Measurements from ENCODE around the gene ZNF516. TPM values are rescaled to one million over a fixed set of nuclear protein-coding genes. Genes with fewer than 3 reads are reported as not detected.

Gene ZNF516
- total and polyA plus RNA-seq, 8 donors = 5.4 to 21.3 (median 12.7) TPM

GRCh38 chr18:76499021-76499420 lies 4.0 kb upstream of the ZNF516 start:
- H3K4me3 ChIP-seq = no peak overlapping the region
- H3K27ac ChIP-seq = no peak overlapping the region
- no peaks in the 10 kb centered on the region for H3K36me3 ChIP-seq
- H3K27me3 ChIP-seq = no peaks in the 10 kb centered on the region
- FAIRE-seq = no peak
- TF ChIP-seq, protein P1, sequence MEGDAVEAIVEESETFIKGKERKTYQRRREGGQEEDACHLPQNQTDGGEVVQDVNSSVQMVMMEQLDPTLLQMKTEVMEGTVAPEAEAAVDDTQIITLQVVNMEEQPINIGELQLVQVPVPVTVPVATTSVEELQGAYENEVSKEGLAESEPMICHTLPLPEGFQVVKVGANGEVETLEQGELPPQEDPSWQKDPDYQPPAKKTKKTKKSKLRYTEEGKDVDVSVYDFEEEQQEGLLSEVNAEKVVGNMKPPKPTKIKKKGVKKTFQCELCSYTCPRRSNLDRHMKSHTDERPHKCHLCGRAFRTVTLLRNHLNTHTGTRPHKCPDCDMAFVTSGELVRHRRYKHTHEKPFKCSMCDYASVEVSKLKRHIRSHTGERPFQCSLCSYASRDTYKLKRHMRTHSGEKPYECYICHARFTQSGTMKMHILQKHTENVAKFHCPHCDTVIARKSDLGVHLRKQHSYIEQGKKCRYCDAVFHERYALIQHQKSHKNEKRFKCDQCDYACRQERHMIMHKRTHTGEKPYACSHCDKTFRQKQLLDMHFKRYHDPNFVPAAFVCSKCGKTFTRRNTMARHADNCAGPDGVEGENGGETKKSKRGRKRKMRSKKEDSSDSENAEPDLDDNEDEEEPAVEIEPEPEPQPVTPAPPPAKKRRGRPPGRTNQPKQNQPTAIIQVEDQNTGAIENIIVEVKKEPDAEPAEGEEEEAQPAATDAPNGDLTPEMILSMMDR (IDR thresholded peaks at IDR 0.05) = no peak
- no peak for DNase-seq
- WGBS, 2 donors = 68 to 79% methylated on average over 8 of the region's 8 CpGs
- H3K9me3 ChIP-seq = no peaks in the 10 kb centered on the region
- no peaks in the 10 kb centered on the region for H3K4me1 ChIP-seq
- ATAC-seq = no peak
- intact Hi-C loops (cut with DNase I) = no loop called here

DNA sequence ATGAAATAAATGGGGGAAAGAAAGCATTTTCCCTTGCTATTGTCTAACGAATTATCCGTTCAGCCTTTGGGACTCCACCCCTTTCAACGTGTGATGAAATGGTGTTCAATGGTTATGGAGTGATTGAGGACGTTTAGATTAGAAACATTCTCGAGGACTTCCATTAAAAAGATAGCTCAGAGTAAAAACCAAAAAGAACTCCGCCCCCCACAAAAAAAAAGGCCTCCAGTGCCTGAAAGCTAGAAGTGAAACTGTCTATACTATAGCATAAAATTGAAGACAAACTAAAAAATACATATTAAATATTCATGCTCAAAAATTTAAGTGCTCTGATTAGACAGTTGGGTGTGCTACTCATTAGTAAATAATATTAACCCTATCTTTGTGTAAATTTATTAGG lies 3.0 kb upstream of the ZNF516 start:
- Histone ChIP-seq H3K4me3 (no peak overlapping the region), H3K27me3 (no peaks in the 10 kb centered on the region), H3K36me3 (no peaks in the 10 kb centered on the region), H3K9me3 (no peaks in the 10 kb centered on the region), H3K4me1 (no peaks in the 10 kb centered on the region), H3K27ac (no peak overlapping the region)
- no peak for ATAC-seq
- 30 to 33% methylated on average over 6 of the region's 6 CpGs for WGBS, 2 donors
- DNase-seq = no peak
- FAIRE-seq = no peak
- TF ChIP-seq, protein P1 (IDR thresholded peaks at IDR 0.05) = no peak
- intact Hi-C loops (cut with DNase I) = no loop called here

- no peak for ATAC-seq
- FAIRE-seq = no peak
- no peaks in the 10 kb centered on the region for H3K9me3 ChIP-seq
- TF ChIP-seq, protein P1 (IDR thresholded peaks at IDR 0.05) = no peak
- no peaks in the 10 kb centered on the region for H3K4me1 ChIP-seq
- 54 to 67% methylated on average over 6 of the region's 6 CpGs for WGBS, 2 donors
- DNase-seq = no peak
- intact Hi-C loops (cut with DNase I) = no loop called here
- H3K27ac ChIP-seq = no peak overlapping the region
- no peak overlapping the region for H3K4me3 ChIP-seq
- H3K36me3 ChIP-seq = no peaks in the 10 kb centered on the region
- H3K27me3 ChIP-seq = no peaks in the 10 kb centered on the region
Observed at GRCh38 chr18:76497021-76497420, 2.0 kb upstream of the ZNF516 start.

GRCh38 chr18:76496194-76496890 lies 1.3 kb upstream of the ZNF516 start:
- 12 to 13% methylated on average over 47 to 48 of the region's 48 CpGs for WGBS, 2 donors
- TF ChIP-seq, protein P1 (IDR thresholded peaks at IDR 0.05) = no peak
- H3K27ac ChIP-seq = peak overlapping the region in 3 of 4 donors; percentile 28 to 69 (median 48)
- DNase-seq = peak; percentile 42 to 77 (median 58)
- intact Hi-C loops (cut with DNase I) = no loop called here
- H3K36me3 ChIP-seq = no peaks in the 10 kb centered on the region
- no peak for FAIRE-seq
- peak overlapping the region; percentile 52 to 75 (median 62) for H3K4me3 ChIP-seq
- no peaks in the 10 kb centered on the region for H3K27me3 ChIP-seq
- no peaks in the 10 kb centered on the region for H3K9me3 ChIP-seq
- peak in 3 of 4 donors; percentile 0 to 4 (median 3) for ATAC-seq
- H3K4me1 ChIP-seq = no peaks in the 10 kb centered on the region
